DOHH2 (cell line): ENCODE measurements around the gene NR1H2.

Experiments used
- H3F3A ChIP-seq: fragments of 200-600 bp; sonication (generic), shearing (Covaris generic); 2 replicates; pipeline ENCODE4 v1.6.0; 2016; ENCODE audit warnings: antibody characterized with exemption, mild to moderate bottlenecking; ENCODE audit not compliant: control insufficient read depth, insufficient read depth
- H3K27ac ChIP-seq: fragments of 200-600 bp; sonication (generic); 2 replicates; pipeline ENCODE4 v1.5.1; 2014; ENCODE audit warnings: low read depth, mild to moderate bottlenecking, low read length, moderate library complexity
- H3K27me3 ChIP-seq: fragments of 200-600 bp; sonication (generic); 2 replicates; pipeline ENCODE4 v1.6.1; 2014; ENCODE audit warnings: mild to moderate bottlenecking, low read length, mixed read lengths; ENCODE audit not compliant: control insufficient read depth
- H3K36me3 ChIP-seq: fragments of 200-600 bp; sonication (generic); 2 replicates; pipeline ENCODE4 v1.6.1; 2014; ENCODE audit warnings: mild to moderate bottlenecking, low read length, moderate library complexity, mixed read lengths; ENCODE audit not compliant: control insufficient read depth
- H3K4me1 ChIP-seq: fragments of 200-600 bp; sonication (generic); 2 replicates; pipeline ENCODE4 v1.6.1; 2014; ENCODE audit warnings: mild to moderate bottlenecking, low read length, mixed read lengths; ENCODE audit not compliant: control insufficient read depth
- H3K4me2 ChIP-seq: fragments of 200-600 bp; sonication (generic); 2 replicates; pipeline ENCODE4 v1.6.0; 2014; ENCODE audit warnings: mild to moderate bottlenecking, low read length, moderate library complexity
- H3K4me3 ChIP-seq: fragments of 200-600 bp; sonication (generic); 2 replicates; pipeline ENCODE4 v1.5.1; 2014; ENCODE audit warnings: mild to moderate bottlenecking, low read length, mixed read lengths
- H3K79me2 ChIP-seq: fragments of 200-600 bp; sonication (generic); 2 replicates; pipeline ENCODE4 v1.6.1; 2014; ENCODE audit warnings: mild to moderate bottlenecking, low read length, mixed read lengths; ENCODE audit not compliant: control insufficient read depth
- H3K9me2 ChIP-seq: fragments of 200-600 bp; sonication (generic); replicated peaks from 2 replicates; pipeline ENCODE4 v1.6.1; 2014; ENCODE audit warnings: mild to moderate bottlenecking, low read length, mixed read lengths; ENCODE audit not compliant: control insufficient read depth
- H3K9me3 ChIP-seq: fragments of 200-600 bp; sonication (generic); 2 replicates; pipeline ENCODE4 v1.6.1; 2014; ENCODE audit warnings: antibody characterized with exemption, low read length, mixed read lengths; ENCODE audit not compliant: control insufficient read depth, insufficient read depth
- H4K20me1 ChIP-seq: fragments of 200-600 bp; sonication (generic); 2 replicates; pipeline ENCODE4 v1.6.0; 2014; ENCODE audit warnings: low read depth, mild to moderate bottlenecking, antibody characterized with exemption, low read length, moderate library complexity; ENCODE audit not compliant: control insufficient read depth, insufficient read depth
- CTCF ChIP-seq: fragments of 200-600 bp; sonication (generic); IDR thresholded peaks from one replicate; pipeline ENCODE4 v1.5.1; 2014; ENCODE audit warnings: antibody characterized with exemption, mild to moderate bottlenecking, low read depth, low read length; ENCODE audit not compliant: poor library complexity, severe bottlenecking
- EZH2phosphoT487 ChIP-seq: fragments of 200-600 bp; sonication (generic); IDR thresholded peaks from 2 replicates; pipeline ENCODE4 v1.6.1; 2017; ENCODE audit warnings: borderline replicate concordance, mild to moderate bottlenecking, antibody characterized with exemption, low read length, moderate library complexity, mixed read lengths

The NR1H2 gene

GRCh38 chr19:50383001-50383851 lies 7.0 kb downstream of the NR1H2 start:
- H3K36me3 ChIP-seq = peaks cover 81% of the 10 kb centered on the region
- TF ChIP-seq EZH2phosphoT487 = no peak
- no peak for TF ChIP-seq CTCF

DNA sequence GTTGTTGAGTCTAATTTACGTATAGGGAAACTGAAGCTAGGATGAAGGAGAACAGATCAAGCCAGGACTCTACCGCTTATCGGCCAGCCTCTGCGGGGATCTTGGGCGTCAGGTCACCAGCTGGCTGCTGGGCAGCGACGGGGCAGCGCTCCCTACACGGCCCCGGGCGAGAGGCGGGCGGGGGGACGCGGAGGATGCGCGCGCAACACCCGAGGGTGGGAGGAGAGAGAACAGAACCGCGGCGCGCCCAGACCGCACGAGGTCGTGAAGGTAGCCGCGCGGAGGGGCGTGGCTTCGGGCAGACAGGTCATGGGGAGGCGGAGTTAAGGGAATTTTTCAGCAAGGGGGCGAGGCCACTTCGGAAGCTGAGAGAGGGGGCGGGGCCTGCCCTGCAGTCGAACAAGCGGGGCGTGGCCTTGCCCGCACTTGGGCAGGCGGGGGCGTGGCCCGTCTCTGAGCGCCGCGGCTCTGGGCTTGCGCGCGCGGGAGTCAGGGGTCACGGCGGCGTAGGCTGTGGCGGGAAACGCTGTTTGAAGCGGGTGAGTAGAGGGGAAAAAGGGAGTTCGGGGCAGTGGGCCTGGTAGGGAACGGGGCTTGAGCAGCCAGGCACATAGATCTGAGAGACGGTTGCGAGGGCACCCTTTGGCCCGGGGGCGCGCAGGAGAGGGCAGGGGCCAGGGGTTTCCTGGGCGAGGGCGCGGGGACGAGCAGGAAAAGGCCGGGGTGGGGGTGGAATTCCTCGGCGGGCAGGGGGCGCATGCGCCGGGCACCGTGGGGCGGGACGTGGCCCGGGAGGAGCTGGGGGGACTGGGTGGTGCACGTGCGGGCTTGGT lies 7.8 kb downstream of the NR1H2 start, which contains the start of gene POLD1:
TSS of gene POLD1 (plus strand) at position 496 of the 833 bp plus-strand sequence. CDS start 14,505 bp downstream, outside the sequence.
- Histone ChIP-seq H3K27ac (peak within 1 kb of the TSS; percentile 58), H3K36me3 (peaks cover 81% of the 10 kb centered on the region), H3K79me2 (peaks cover 49% of the 10 kb centered on the region), H4K20me1 (peaks cover 17% of the 10 kb centered on the region; the same call in 1 of the 2 replicates), H3K4me3 (peak within 1 kb of the TSS; percentile 91), H3K4me1 (peaks cover 27% of the 10 kb centered on the region), H3F3A (no peaks in the 10 kb centered on the region), H3K4me2 (peak within 1 kb of the TSS; percentile 97), H3K9me2 (no peaks in the 10 kb centered on the region), H3K27me3 (no peaks in the 10 kb centered on the region), H3K9me3 (no peaks in the 10 kb centered on the region)
- TF ChIP-seq EZH2phosphoT487 (no peak), CTCF (no peak)

More at GRCh38 chr19:50383001-50383851, 7.0 kb downstream of the NR1H2 start:
- H3K27me3 ChIP-seq = no peaks in the 10 kb centered on the region
- H3K9me2 ChIP-seq = no peaks in the 10 kb centered on the region
- H3K4me1 ChIP-seq = peaks cover 27% of the 10 kb centered on the region
- peak overlapping the region; percentile 18; the same call in 1 of the 2 replicates for H3K27ac ChIP-seq
- peaks cover 17% of the 10 kb centered on the region; the same call in 1 of the 2 replicates for H4K20me1 ChIP-seq
- H3K79me2 ChIP-seq = peaks cover 41% of the 10 kb centered on the region
- H3K4me3 ChIP-seq = peak overlapping the region; percentile 91
- no peaks in the 10 kb centered on the region for H3F3A ChIP-seq
- peak overlapping the region; percentile 82 for H3K4me2 ChIP-seq
- no peaks in the 10 kb centered on the region for H3K9me3 ChIP-seq

- Histone ChIP-seq H3F3A (no peaks in the 10 kb centered on the region), H4K20me1 (peaks cover 19% of the 10 kb centered on the region; the same call in 1 of the 2 replicates), H3K27me3 (no peaks in the 10 kb centered on the region), H3K4me2 (peak overlapping the region; percentile 97), H3K36me3 (peaks cover 76% of the 10 kb centered on the region), H3K79me2 (peaks cover 57% of the 10 kb centered on the region), H3K27ac (peak overlapping the region; percentile 58), H3K9me2 (no peaks in the 10 kb centered on the region), H3K4me1 (peaks cover 27% of the 10 kb centered on the region), H3K4me3 (peak overlapping the region; percentile 91), H3K9me3 (no peaks in the 10 kb centered on the region)
- TF ChIP-seq EZH2phosphoT487 (no peak), CTCF (no peak)
These were observed 8.7 kb downstream of the NR1H2 start for GRCh38 chr19:50384685-50385535.
